ENCODE measurements around the gene SLC2A4RG. TPM values are rescaled to one million over a fixed set of nuclear protein-coding genes. Genes with fewer than 3 reads are reported as not detected.

The SLC2A4RG gene
- total RNA-seq, 2 donors from 2014 or later: 24.7 to 37.2 TPM

DNA sequence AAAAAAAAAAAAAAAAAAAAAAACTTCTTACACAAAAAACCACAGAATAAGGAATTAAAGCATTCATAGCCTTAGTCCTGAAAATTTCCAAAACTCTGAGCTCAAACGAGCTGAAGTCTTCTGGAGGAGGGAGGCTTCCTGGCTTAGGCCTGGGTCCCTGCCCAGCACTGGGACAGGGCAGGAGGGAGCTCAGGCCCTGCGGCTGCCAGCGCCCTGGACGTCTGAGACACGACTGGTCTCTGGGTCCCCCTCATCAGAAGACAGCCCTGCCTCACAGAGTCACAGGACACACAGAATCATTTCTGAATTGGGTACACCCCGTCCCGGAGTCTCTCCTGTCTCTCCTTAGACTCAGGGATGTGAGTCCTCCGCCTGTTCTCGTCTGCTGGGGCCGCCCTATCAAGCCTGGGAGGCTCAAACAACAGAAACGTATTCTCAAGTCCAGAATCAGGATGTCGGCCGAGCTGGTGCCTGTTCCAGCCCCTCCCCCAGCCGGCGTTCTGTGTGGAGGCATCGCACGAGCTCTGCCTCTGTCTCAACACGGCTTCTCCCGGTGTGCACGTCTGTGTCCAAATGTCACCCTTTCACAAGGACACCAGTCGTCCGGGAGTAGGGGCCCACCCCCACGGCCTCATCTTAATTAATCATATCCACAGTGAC, 52.1 kb downstream of the SLC2A4RG start:
- ATAC-seq (no peak), DNase-seq (ENCODE audit: low spot score in 2 of 2) (no peak)
- no peaks in the 10 kb centered on the region for H3K36me3 Mint-ChIP-seq
- H3K27ac Mint-ChIP-seq: no peak overlapping the region
- H3K9me3 Mint-ChIP-seq: no peaks in the 10 kb centered on the region

DNA sequence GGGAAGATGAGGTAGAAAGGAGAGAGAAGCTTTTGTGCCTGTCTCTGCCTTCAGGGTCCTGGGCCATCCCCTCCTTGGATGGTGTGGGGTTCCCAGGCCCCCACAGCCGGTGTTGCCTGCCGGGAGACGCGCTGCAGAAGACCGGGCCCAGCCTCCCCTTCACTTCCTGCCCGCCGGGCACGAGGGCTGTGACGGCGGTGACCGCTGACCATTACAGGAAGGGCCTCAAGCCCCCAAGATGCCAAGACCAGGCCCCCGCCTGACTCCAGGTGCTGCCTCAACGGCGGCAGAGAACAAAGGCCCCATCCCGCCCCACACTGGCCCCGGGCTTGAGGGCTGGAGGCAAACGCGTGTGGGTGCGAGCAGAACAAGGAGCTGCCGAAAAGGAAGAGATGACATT, 53.3 kb downstream of the SLC2A4RG start:
- no peaks in the 10 kb centered on the region for H3K9me3 Mint-ChIP-seq
- no peak overlapping the region for H3K27ac Mint-ChIP-seq

More for the DNA sequence above, 53.3 kb downstream of the SLC2A4RG start:
- DNase-seq (ENCODE audit: low spot score in 2 of 2) (no peak), ATAC-seq (no peak)
- no peaks in the 10 kb centered on the region for H3K36me3 Mint-ChIP-seq

Other genes with a start within 250 kb of the SLC2A4RG start
- 1 to 10 TPM in 1 of 2 donors, under 1 TPM in 1; 0.14 to 3.1 TPM for gene EEF1A2, start 240.7 kb upstream of the SLC2A4RG start, total RNA-seq
- 100 to 1,000 TPM in 1 of 2 donors, 10 to 100 TPM in 1; 60.7 to 117 TPM for gene PPDPF, start 219.0 kb upstream of the SLC2A4RG start, total RNA-seq
- under 1 TPM; 0.54 to 0.57 TPM for gene PTK6, start 202.4 kb upstream of the SLC2A4RG start, total RNA-seq
- gene SRMS, start 192.0 kb upstream of the SLC2A4RG start, total RNA-seq: not detected
- gene FNDC11, start 185.6 kb upstream of the SLC2A4RG start, total RNA-seq: under 1 TPM in 1 of 2 donors, not detected in 1; 0.10 TPM
- gene HELZ2, start 165.5 kb upstream of the SLC2A4RG start, total RNA-seq: 10 to 100 TPM in 1 of 2 donors, 1 to 10 TPM in 1; 3.1 to 28.8 TPM
- 10 to 100 TPM; 11.3 to 24.0 TPM for gene GMEB2, start 112.7 kb upstream of the SLC2A4RG start, total RNA-seq
- 10 to 100 TPM; 13.8 to 19.5 TPM for gene STMN3, start 86.4 kb upstream of the SLC2A4RG start, total RNA-seq
- 10 to 100 TPM; 45.7 to 51.4 TPM for gene RTEL1, start 81.5 kb upstream of the SLC2A4RG start, total RNA-seq
- not detected for gene TNFRSF6B, start 43.1 kb upstream of the SLC2A4RG start, total RNA-seq
- gene ARFRP1, start 31.8 kb upstream of the SLC2A4RG start, total RNA-seq: 10 to 100 TPM; 36.1 to 53.4 TPM
- 10 to 100 TPM; 12.5 to 24.0 TPM for gene ZGPAT, start 31.7 kb upstream of the SLC2A4RG start, total RNA-seq
- gene LIME1, start 3.1 kb upstream of the SLC2A4RG start, total RNA-seq: 10 to 100 TPM in 1 of 2 donors, 1 to 10 TPM in 1; 6.3 to 18.2 TPM
- 1 to 10 TPM in 1 of 2 donors, under 1 TPM in 1; 0.39 to 1.2 TPM for gene ZBTB46, start 91.5 kb downstream of the SLC2A4RG start, total RNA-seq
- gene ABHD16B, start 121.7 kb downstream of the SLC2A4RG start, total RNA-seq: not detected
- gene TPD52L2, start 125.5 kb downstream of the SLC2A4RG start, total RNA-seq: 10 to 100 TPM; 31.3 to 62.1 TPM
- gene DNAJC5, start 155.3 kb downstream of the SLC2A4RG start, total RNA-seq: 10 to 100 TPM; 30.7 to 41.9 TPM
- gene UCKL1, start 216.6 kb downstream of the SLC2A4RG start, total RNA-seq: 10 to 100 TPM; 21.3 to 32.7 TPM
- gene ZNF512B, start 230.2 kb downstream of the SLC2A4RG start, total RNA-seq: 10 to 100 TPM in 1 of 2 donors, 1 to 10 TPM in 1; 10.0 to 21.4 TPM
- gene SAMD10, start 239.9 kb downstream of the SLC2A4RG start, total RNA-seq: 10 to 100 TPM in 1 of 2 donors, 1 to 10 TPM in 1; 8.2 to 65.4 TPM
- gene PRPF6, start 241.4 kb downstream of the SLC2A4RG start, total RNA-seq: 10 to 100 TPM; 82.1 to 82.7 TPM